ENCODE measurements around the gene SCARB1.

GRCh38 chr12:124802361-124802760, 61.3 kb downstream of the SCARB1 start:
- TF ChIP-seq EZH2 (IDR thresholded peaks at IDR 0.05; ENCODE audit: borderline replicate concordance, low read depth, low read length, severe bottlenecking) (no peak), CTCF (IDR thresholded peaks at IDR 0.05; ENCODE audit: borderline replicate concordance, extremely low read depth, low read length, poor library complexity, severe bottlenecking) (no peak)

Measured in DND-41 (cell line).